Coronary artery (tissue), 2 donors: ENCODE data around the gene ZFHX2.

Experiments
- DNase-seq: peaks from one replicate; pipeline ENCODE4 v3.0.0-alpha.2; 2017; ENCODE audit warnings: low spot score
- H3K27ac ChIP-seq, 2 donors: fragments of 200-600 bp; sonication (generic); one replicate each; pipeline ENCODE4 v1.5.1; 2016 to 2019
- H3K4me3 ChIP-seq: fragments of 200-600 bp; sonication (generic); 2 replicates; pipeline ENCODE4 v1.5.1; 2016; ENCODE audit warnings: mild to moderate bottlenecking, moderate library complexity
- CTCF ChIP-seq: fragments of 200-600 bp; sonication (generic); IDR thresholded peaks from one replicate; pipeline ENCODE4 v1.5.1; 2019; ENCODE audit warnings: antibody characterized with exemption

ZFHX2 gene

GRCh38 chr14:23522643-23523198 lies 28.8 kb downstream of the ZFHX2 start:
- H3K27ac ChIP-seq: no peak overlapping the region
- DNase-seq: no peak
- no peak for TF ChIP-seq CTCF
- no peak overlapping the region for H3K4me3 ChIP-seq

GRCh38 chr14:23521785-23522640 lies 29.6 kb downstream of the ZFHX2 start:
- no peak for DNase-seq
- no peak for TF ChIP-seq CTCF
- Histone ChIP-seq H3K4me3 (no peak overlapping the region), H3K27ac (no peak overlapping the region)

GRCh38 chr14:23520899-23521533 lies 30.5 kb downstream of the ZFHX2 start:
- Histone ChIP-seq H3K4me3 (no peak overlapping the region), H3K27ac (no peak overlapping the region)
- TF ChIP-seq CTCF: no peak
- DNase-seq: no peak

GRCh38 chr14:23518709-23519108 lies 32.9 kb downstream of the ZFHX2 start:
- no peak overlapping the region for H3K4me3 ChIP-seq
- no peak for DNase-seq
- H3K27ac ChIP-seq: no peak overlapping the region
- no peak for TF ChIP-seq CTCF

- no peak for TF ChIP-seq CTCF
- Histone ChIP-seq H3K4me3 (no peak overlapping the region), H3K27ac (no peak overlapping the region)
- no peak for DNase-seq
These were observed 33.8 kb downstream of the ZFHX2 start for GRCh38 chr14:23517650-23518326.

GRCh38 chr14:23514644-23514957 lies 37.0 kb downstream of the ZFHX2 start:
- DNase-seq: peak; percentile 47
- Histone ChIP-seq H3K4me3 (no peak overlapping the region), H3K27ac (no peak overlapping the region)
- no peak for TF ChIP-seq CTCF
